Memory B cell (primary cell): ENCODE measurements around the gene UQCR11.

Source experiments
- ATAC-seq: fragments of 150-1000 bp; cut with Tn5 transposase; 2 replicates; pipeline ENCODE4 v1.10.0; 2021; ENCODE audit warnings: low read depth, mild to moderate bottlenecking, moderate library complexity
- DNase-seq, 2 donors: peaks; one replicate each; pipeline ENCODE4 v3.0.0; 2022; ENCODE audit warnings: low spot score in 2 of 2
- H3K27ac Mint-ChIP-seq: one replicate; pipeline ENCODE4 v1.8.0; 2022; ENCODE audit warnings: mild to moderate bottlenecking, moderate library complexity, mixed read lengths
- H3K27me3 Mint-ChIP-seq: one replicate; pipeline ENCODE4 v1.8.0; 2022; ENCODE audit warnings: mixed read lengths
- H3K36me3 Mint-ChIP-seq: one replicate; pipeline ENCODE4 v1.8.0; 2022; ENCODE audit warnings: mild to moderate bottlenecking, mixed read lengths
- H3K4me1 Mint-ChIP-seq: one replicate; pipeline ENCODE4 v1.8.0; 2022; ENCODE audit warnings: mixed read lengths
- H3K4me3 Mint-ChIP-seq: one replicate; pipeline ENCODE4 v1.8.0; 2022; ENCODE audit warnings: mild to moderate bottlenecking, moderate library complexity, mixed read lengths
- H3K9me3 Mint-ChIP-seq: one replicate; pipeline ENCODE4 v1.8.0; 2022; ENCODE audit warnings: mixed read lengths

UQCR11 gene

DNA sequence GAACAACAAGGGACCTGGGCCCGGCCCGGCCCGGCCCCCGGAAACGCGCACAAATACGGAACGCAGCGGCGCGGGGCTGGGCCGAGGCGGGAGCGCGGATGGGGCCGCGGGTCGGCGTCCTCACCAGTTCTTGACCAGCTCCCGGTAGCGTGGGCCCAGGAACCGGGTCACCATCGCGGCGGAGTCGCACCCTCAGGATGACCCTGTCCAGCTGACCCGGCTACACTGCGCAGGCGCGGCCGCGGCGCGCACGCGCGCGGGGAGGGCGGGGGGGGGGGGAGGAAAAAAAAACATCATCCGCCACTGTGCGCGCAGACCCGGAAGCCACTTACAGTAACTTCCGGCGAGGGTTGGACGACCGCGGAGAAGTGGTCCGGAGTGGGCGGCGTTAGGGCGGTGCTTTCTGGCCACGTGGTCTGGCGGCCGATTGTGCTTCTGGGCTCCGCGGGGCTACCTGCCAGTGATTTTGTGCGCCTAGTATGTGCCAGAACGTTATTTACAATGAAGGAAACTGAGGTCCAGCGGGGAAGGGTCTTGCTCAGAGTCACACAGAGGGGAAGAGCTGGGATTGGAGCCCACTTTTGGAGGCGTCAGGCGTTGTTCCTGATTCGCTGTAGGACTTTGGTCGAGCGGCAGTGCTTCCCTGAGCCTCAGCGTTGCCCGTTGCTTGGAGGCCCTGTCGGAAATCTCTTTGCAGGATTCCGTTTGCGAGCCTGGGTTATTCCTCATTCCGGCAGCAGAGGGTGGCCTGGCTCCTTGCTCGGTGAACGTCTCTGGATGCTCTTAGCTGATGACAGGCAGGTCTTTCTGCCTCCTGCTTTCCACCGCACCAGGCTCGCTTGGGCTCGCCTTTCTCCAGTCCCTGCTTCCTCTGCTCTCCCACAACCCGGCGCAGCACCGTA is at the start of gene UQCR11:
UQCR11 (minus strand) TSS at position 227 of the 902 bp plus-strand sequence; CDS start at position 174, 53 bp downstream.
- peak; percentile 91 for ATAC-seq
- no peaks in the 10 kb centered on the region for H3K9me3 Mint-ChIP-seq

DNA sequence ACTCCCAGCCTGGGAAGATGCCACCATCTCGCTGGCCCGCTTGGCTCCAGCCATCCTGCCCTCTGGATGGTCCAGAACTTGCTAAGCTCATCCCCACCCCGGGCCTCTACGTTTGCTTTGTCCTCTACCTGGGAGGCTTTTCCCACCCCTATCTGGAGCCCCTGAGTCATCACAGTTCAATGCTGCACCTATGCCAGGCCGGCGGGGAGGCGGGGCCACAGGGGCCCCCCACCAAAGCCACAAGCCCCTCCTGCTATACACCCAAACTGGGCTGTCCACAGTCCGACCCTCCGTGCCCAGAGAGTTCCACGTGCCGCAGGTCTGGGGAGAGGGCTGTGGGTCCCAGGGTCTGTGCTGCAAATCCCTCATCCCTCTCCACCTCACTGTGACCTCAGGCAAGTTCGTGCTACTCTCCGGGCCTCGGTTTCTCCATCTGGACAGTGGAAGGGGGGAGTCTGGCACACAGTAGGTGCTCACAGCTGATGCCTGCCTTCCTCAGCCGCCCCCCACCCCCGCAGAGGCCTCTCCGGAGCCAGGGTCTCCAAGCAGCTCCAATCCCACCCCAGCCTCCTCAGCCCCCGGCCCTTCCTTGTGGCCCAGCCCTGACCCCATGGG is 49.0 kb upstream of the UQCR11 start:
- peak overlapping the region; percentile 28 for H3K27ac Mint-ChIP-seq
- peaks cover 32% of the 10 kb centered on the region for H3K4me1 Mint-ChIP-seq
- H3K9me3 Mint-ChIP-seq, result no peaks in the 10 kb centered on the region
- ATAC-seq (no peak), DNase-seq (no peak)
- H3K27me3 Mint-ChIP-seq, result no peaks in the 10 kb centered on the region
- H3K4me3 Mint-ChIP-seq, result peak overlapping the region; percentile 65
- H3K36me3 Mint-ChIP-seq, result no peaks in the 10 kb centered on the region

More for the DNA sequence above, at the start of gene UQCR11:
- DNase-seq, result peak; percentile 84 to 89
- Mint-ChIP-seq H3K4me1 (peaks cover 18% of the 10 kb centered on the region), H3K36me3 (peaks cover 2% of the 10 kb centered on the region), H3K27me3 (no peaks in the 10 kb centered on the region), H3K4me3 (peak within 1 kb of the TSS; percentile 97), H3K27ac (peak within 1 kb of the TSS; percentile 95)

DNA sequence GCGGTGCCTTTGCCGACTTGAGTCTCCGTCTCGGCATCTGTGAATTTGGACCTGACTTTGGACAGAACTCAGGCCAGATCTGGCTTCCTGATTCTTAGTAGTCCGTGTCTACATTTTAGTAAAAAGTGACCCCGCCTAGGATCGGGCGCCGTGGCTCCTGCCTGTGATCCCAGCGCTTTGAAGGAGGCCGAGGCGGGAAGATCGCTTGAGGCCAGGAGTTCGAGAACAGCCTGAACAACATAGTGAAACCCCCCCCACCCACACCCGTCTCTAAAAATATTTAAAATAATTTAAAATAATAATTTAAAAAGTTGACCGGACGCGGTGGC is 48.0 kb upstream of the UQCR11 start:
- ATAC-seq, result no peak

DNA sequence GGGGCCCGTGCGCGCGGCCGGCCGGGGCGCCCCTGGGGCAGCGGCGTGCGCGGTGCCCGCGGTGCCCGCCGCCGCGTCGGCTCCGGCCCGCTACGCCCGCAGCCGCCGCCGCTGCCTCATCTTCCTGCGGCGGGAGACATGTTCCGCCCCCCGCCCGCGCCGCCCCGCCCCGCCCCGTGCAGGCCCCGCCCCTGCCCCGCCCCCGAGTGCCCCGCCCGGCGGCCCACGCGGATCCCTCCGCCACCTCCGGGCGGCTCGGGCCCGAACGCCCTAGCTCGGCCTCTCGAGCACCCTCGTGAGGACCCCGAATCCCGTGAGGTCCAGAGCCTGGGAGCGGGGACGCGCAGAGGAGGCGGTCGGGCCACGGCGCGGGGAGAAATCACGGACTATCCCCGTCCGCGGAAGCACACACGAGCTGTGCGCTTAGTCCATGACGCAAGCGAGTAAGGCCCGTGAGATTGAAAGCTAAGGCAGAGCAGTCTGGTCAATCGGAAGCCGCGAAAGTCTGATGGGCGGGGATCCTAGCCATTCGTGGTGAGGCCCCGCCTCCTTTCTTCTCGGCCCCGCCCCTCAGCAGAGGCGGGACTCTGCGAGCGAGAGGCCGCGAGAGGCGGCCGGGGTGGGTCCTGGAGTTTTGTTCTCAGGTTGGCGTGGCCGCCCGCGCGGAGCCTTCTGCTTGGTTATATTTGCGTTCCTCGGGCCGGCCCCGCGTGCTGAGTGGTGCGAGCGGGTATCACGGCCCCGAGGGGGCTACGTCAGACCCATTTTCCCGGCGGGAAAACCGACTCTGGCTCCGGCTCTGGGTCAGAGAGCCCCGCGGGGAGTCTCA is 47.4 kb upstream of the UQCR11 start, which contains the start of gene TCF3:
TCF3 (minus strand) TSS at position 145 of the 829 bp plus-strand sequence. CDS start 2,367 bp downstream, outside the sequence.
- no peaks in the 10 kb centered on the region for H3K36me3 Mint-ChIP-seq
- DNase-seq (peak; percentile 96 to 99), ATAC-seq (peak; percentile 84)
- H3K4me1 Mint-ChIP-seq, result peaks cover 35% of the 10 kb centered on the region
- peak within 1 kb of the TSS; percentile 90 for H3K27ac Mint-ChIP-seq
- no peaks in the 10 kb centered on the region for H3K27me3 Mint-ChIP-seq
- peak within 1 kb of the TSS; percentile 93 for H3K4me3 Mint-ChIP-seq
- H3K9me3 Mint-ChIP-seq, result no peaks in the 10 kb centered on the region

More for the DNA sequence above, 48.0 kb upstream of the UQCR11 start:
- Mint-ChIP-seq H3K9me3 (no peaks in the 10 kb centered on the region), H3K27me3 (no peaks in the 10 kb centered on the region), H3K36me3 (no peaks in the 10 kb centered on the region), H3K27ac (peak overlapping the region; percentile 89), H3K4me1 (peaks cover 34% of the 10 kb centered on the region), H3K4me3 (peak overlapping the region; percentile 86)
- DNase-seq, result no peak

DNA sequence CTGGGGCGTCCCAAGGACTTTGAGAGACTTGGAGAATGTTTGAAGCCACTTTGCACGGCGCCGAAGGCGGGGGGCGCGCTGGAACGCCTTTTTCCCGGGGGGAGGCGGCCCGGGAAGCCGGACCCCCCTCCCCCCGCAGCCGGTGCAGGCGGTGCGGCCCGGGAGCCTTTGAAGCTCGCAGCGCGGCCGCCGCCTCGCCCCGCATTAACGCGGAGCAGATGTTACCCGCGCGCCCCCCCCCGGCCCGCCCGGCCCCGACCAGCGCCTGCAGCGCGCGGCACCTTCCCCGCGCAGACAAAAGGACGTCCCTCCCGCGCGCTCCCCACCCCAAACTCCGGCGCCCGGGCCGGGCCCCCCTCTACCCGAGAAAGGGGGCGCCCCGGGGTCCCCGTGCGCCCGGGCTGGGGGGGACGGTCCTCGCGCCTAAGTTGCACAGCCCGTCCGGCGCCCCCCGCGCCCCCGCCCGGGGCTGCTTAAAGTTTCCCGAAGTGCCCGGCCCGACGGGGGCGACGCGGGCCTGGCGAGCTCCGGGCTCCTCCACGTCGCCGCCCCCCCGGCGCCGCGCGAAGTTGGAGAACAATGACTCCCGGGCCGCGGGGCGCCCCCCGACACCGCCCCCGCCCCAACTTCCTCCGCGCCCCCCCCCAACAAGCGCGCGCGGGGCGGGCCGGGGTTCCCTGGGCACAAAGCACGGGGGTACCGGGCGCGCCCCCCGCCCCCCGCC is 46.5 kb upstream of the UQCR11 start:
- no peak for ATAC-seq
- H3K4me1 Mint-ChIP-seq, result peaks cover 32% of the 10 kb centered on the region
- H3K27ac Mint-ChIP-seq, result peak overlapping the region; percentile 90
- H3K9me3 Mint-ChIP-seq, result no peaks in the 10 kb centered on the region
- no peak for DNase-seq
- H3K27me3 Mint-ChIP-seq, result no peaks in the 10 kb centered on the region
- H3K4me3 Mint-ChIP-seq, result peak overlapping the region; percentile 93
- H3K36me3 Mint-ChIP-seq, result peaks cover under 1% of the 10 kb centered on the region

DNA sequence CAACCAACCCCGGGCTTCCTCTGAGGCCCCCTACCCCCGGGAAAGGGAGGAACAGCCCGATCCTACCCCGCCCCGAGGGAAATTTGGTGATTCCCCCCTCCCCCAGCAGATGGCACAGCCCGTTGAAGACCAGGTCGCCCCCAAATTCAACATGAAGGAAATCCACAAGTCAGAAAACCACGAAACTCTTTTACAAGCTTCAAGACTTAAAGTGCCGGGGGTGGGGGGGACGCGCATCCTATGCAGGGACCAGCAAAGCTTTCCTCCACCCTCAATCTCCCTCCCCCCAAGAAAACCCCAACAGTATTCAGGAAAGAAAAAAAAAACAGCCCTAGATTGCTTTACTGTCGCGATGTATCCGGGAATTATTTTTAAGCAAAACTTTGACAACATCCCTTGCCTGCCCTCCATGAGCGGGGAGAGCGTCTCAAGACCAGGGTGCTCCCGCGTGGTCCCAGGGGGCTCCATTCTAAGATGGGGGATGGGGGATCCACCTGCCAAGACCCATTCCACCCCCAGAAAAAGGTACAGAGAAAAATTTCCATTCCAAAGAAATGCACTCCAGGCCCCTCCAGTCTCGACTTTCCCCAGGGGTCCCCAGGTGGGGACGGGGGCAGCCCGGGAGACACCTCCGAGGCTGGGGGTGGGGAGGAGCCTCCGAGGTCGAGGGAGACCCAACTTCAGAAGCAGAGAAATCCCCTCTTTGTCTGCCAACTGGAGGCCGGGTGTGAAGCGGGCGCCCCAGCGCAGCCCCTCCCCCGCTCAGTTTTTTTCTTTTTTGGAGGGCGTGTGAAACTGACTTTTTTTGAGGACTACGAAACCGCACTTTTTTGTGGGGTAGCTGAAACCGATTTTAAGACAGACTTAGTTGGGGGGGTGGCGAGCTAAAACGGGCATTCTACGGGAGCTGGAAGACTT is 45.6 kb upstream of the UQCR11 start:
- H3K27me3 Mint-ChIP-seq, result no peaks in the 10 kb centered on the region
- peaks cover 33% of the 10 kb centered on the region for H3K4me1 Mint-ChIP-seq
- H3K4me3 Mint-ChIP-seq, result peak overlapping the region; percentile 93
- peaks cover 4% of the 10 kb centered on the region for H3K36me3 Mint-ChIP-seq
- ATAC-seq, result peak; percentile 3
- DNase-seq, result peak; percentile 55 to 65
- peak overlapping the region; percentile 90 for H3K27ac Mint-ChIP-seq
- H3K9me3 Mint-ChIP-seq, result no peaks in the 10 kb centered on the region

DNA sequence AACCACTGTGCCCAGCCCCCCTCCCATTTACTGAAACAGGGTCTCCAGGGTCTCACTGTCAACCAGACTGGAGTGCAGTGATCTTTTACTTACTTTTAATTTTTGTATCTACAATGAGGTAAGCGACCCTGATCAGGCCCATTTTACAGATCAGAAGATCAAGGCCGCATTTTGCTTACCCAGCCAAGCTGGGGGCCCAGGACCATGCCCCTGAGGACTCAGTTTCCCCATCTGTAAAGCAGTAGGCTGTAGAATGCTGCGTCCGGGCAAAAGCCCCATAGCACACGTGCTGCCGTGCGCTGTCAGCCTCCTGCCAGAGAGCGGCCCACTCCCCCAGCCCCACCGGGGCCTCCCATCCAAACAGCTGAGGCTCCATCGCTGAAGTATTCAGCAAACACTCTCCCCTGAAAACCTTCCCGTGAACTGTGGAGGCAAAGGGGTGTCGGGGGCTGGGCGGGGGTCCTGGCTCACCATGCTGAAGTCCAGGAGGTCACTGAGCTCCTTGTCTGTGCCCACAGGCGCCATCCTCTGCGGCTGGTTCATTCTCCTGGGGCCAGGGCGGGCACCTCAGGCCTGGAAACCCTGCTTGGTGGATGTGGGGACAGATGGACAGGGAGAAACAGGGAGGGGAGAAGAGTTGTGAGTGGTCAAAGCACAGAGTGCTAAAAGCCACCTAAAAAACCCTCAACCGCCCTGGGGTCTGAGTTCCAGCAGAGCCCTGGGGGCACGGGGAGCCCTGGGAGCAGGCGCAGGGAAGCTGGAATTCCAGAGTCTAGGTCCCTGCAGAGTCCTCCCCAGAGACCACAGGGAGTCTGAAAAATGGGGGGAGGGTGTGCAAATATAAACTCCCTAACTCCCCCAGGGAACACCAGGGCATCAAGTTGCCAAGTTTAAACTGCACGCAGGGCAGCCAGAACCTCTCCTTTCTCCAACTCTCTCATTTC is 44.7 kb upstream of the UQCR11 start:
- peaks cover 29% of the 10 kb centered on the region for H3K4me1 Mint-ChIP-seq
- DNase-seq, result no peak
- H3K27me3 Mint-ChIP-seq, result no peaks in the 10 kb centered on the region
- no peak for ATAC-seq
- H3K9me3 Mint-ChIP-seq, result no peaks in the 10 kb centered on the region
- peaks cover 10% of the 10 kb centered on the region for H3K36me3 Mint-ChIP-seq
- peak overlapping the region; percentile 90 for H3K27ac Mint-ChIP-seq
- peak overlapping the region; percentile 93 for H3K4me3 Mint-ChIP-seq

DNA sequence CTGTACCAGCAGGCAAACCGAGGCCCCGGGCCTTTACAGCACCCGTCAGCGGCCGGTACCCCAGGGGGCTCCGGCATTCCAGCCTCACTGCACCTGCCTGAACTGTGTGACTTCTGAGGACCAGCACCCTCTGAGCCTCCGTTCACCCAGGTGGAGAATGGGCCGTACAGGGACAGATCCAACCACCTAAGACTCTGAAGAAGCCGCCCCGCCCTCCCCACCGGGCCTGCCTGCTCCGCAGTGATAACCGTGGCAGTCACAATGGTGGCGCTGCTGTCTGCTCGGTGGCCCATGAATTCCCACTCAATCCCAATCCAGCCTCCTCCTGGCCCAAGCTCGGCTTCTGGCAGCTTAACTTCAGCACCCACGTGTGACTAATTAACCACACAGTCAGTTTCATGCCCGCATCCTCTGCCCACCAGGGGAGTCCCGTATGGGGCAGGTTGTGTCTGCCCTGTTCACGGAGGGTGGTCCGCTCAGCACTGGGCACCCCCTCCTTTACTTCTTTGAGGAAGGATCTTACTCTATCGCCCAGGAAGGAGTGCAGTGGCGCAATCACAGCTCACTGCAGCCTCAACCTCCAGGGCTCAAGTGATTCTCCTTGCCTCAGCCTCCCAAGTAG is 43.8 kb upstream of the UQCR11 start:
- peak overlapping the region; percentile 73 for H3K27ac Mint-ChIP-seq
- H3K27me3 Mint-ChIP-seq, result no peaks in the 10 kb centered on the region
- no peaks in the 10 kb centered on the region for H3K9me3 Mint-ChIP-seq
- peaks cover 10% of the 10 kb centered on the region for H3K36me3 Mint-ChIP-seq
- DNase-seq (peak in 1 of 2 donors; percentile 60), ATAC-seq (no peak)
- H3K4me3 Mint-ChIP-seq, result peak overlapping the region; percentile 93
- peaks cover 22% of the 10 kb centered on the region for H3K4me1 Mint-ChIP-seq

DNA sequence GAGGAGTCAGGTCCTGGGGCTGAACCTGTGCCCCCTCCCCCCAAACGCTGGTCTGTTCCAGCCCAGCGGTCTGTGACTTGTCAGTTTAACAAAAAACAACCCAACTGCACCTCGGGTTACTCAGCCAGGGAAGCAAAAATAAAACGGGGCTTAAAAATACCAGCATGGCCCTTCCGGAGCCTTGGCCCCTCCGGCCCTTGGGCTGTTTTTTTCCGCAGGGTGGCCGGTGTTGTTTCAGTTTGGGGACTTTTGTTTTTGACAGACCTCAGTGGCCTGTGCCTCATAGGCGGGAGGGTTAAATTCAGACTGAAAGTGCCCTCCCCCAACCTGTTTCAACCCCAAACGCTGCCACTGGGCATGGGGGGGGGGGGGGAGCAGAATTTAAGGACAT is 43.2 kb upstream of the UQCR11 start:
- peaks cover 21% of the 10 kb centered on the region for H3K4me1 Mint-ChIP-seq
- H3K36me3 Mint-ChIP-seq, result peaks cover 11% of the 10 kb centered on the region
- peak overlapping the region; percentile 93 for H3K4me3 Mint-ChIP-seq
- ATAC-seq (no peak), DNase-seq (no peak)
- H3K27me3 Mint-ChIP-seq, result no peaks in the 10 kb centered on the region
- H3K27ac Mint-ChIP-seq, result peak overlapping the region; percentile 73
- no peaks in the 10 kb centered on the region for H3K9me3 Mint-ChIP-seq

DNA sequence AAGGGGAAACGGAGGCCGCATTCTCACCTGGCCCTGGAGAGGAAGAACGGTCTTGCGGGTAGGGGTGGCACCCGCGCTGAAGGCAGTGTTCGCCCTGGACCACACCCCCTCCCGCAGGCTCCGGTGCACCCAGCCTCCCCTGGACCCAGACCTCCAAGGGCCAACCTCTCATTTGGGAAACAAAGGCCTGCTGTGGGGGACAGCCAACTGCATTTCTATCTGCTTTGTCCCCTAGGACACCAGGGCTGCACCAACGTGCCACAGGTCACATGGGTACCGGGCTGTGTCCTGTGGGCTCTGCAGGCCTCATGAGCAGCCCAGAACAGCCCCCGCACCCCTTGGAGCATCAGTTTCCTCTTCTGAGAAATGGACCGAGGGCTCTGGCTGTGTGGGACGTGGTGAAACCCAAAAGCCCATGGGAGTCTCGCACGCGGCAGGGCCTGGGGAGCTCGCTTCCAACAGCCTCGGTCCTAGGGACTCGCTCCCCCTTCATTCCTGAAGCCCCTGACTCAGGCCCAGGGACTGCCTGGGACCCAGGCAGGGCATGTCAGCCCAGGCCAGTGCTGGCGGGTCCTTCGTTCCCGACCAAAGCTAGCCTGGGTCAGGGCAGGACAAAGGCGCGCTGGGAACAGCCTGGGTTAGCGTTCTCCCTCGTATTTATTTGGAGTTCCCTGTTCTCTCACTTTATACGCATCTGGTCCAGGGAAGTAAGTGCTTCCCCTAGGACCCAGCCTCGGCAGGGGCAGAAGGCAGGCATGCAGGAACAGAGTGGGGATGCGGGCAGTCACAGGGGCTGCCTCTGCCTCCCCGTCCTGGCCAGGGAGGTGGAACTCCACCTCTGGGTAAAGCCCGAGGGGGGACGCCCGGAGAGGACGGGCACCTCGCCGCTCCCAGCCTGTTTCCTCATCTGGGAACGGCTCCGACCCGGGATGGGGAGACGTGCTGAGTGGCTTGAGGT is 42.5 kb upstream of the UQCR11 start:
- DNase-seq (peak in 1 of 2 donors; percentile 54), ATAC-seq (no peak)
- H3K9me3 Mint-ChIP-seq, result no peaks in the 10 kb centered on the region
- no peaks in the 10 kb centered on the region for H3K27me3 Mint-ChIP-seq
- peak overlapping the region; percentile 93 for H3K4me3 Mint-ChIP-seq
- peaks cover 21% of the 10 kb centered on the region for H3K4me1 Mint-ChIP-seq
- peaks cover 16% of the 10 kb centered on the region for H3K36me3 Mint-ChIP-seq
- H3K27ac Mint-ChIP-seq, result peak overlapping the region; percentile 73
